ENCODE results near the gene LNX2.

LNX2 gene

DNA sequence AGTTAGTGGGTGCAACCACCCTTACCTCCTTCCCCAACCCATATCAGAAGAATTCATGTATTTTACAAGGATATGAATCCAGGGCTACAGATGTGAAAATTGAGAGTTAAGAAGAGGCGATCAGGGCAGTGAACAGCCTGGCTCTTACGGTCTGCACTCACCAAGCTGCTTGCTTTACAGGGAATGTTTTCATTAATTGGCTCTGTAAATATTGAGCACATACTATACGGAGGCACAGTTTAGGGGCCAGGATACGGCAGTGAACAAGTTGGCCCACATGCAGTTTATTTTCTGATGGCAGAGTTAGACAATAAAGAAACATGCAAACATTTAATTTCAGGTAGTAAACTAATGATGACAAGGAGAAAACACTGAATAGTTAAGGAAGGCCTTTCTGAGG, 7.8 kb upstream of the LNX2 start:
- in situ Hi-C loops (cut with HindIII; ENCODE audit: low sequenced_read_pairs) = no loop called here
- no peak for DNase-seq (ENCODE audit: low read depth, low spot score)
- TF ChIP-seq, protein P1, sequence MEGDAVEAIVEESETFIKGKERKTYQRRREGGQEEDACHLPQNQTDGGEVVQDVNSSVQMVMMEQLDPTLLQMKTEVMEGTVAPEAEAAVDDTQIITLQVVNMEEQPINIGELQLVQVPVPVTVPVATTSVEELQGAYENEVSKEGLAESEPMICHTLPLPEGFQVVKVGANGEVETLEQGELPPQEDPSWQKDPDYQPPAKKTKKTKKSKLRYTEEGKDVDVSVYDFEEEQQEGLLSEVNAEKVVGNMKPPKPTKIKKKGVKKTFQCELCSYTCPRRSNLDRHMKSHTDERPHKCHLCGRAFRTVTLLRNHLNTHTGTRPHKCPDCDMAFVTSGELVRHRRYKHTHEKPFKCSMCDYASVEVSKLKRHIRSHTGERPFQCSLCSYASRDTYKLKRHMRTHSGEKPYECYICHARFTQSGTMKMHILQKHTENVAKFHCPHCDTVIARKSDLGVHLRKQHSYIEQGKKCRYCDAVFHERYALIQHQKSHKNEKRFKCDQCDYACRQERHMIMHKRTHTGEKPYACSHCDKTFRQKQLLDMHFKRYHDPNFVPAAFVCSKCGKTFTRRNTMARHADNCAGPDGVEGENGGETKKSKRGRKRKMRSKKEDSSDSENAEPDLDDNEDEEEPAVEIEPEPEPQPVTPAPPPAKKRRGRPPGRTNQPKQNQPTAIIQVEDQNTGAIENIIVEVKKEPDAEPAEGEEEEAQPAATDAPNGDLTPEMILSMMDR (IDR thresholded peaks at IDR 0.05; ENCODE audit: low read depth, low read length) = no peak
- no peak overlapping the region for H3K4me3 ChIP-seq (ENCODE audit: low read depth, low read length)

DNA sequence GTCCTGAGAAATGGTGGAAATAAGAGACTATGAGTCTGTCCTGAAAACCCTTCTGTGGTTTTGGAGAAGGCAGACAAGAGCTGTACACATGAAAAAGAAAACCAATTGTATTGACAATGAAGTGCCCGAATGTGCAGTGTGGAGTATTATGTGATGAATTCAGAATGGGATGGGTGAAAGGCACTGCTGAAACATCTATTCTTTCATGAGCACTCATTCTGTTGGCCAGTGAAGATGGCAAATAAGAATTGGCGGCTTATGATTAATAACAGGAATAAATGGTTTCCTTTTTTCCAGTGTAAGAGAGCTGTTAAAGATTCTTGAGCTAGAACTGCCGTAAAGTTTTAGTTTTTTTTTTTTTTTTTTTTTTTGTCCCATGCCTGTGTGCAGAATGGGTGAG, 7.1 kb upstream of the LNX2 start:
- in situ Hi-C loops (cut with HindIII; ENCODE audit: low sequenced_read_pairs) = no loop called here
- DNase-seq (ENCODE audit: low read depth, low spot score) = no peak
- TF ChIP-seq, protein P1 (IDR thresholded peaks at IDR 0.05; ENCODE audit: low read depth, low read length) = no peak
- H3K4me3 ChIP-seq (ENCODE audit: low read depth, low read length) = no peak overlapping the region

DNA sequence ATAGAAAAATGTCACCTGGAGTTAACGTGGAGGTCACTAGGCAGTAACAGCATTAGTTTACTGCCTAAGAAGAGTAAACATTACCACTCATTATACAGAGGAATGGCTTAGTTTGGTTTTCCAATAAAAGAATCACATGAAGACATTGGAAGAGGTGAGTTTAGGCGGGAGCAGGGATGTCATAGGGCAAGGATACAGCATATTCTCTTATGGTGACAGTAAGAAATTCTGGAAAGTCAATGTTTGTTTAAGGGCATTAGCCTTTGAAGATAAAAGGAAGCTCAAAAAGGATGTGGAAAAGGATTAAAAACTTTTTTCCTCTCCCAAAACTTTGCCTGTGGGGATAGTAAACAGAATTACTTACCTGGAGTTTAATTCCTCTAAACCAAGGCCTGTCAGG, 5.5 kb upstream of the LNX2 start:
- no peak overlapping the region for H3K4me3 ChIP-seq (ENCODE audit: low read depth, low read length)
- in situ Hi-C loops (cut with HindIII; ENCODE audit: low sequenced_read_pairs) = no loop called here
- TF ChIP-seq, protein P1 (IDR thresholded peaks at IDR 0.05; ENCODE audit: low read depth, low read length) = no peak
- no peak for DNase-seq (ENCODE audit: low read depth, low spot score)

DNA sequence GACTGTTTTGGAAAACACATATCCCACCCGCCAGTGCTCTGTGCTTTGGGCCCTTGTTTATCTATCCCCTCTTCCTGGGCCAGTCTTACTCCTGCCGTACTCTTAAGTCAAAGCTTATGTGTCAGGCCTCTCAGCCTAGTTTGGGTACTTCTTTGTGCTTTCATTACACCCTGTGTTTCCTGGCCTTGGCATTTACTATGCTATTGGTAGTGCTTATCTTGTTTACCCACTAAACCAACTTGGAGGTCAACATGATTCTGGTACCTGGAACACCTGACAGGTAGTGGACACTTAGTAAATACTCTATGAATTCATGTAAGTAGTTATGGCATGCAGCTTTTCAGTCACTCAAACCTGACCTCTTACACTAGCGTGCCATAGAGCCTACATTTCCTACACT, 3.7 kb upstream of the LNX2 start:
- TF ChIP-seq, protein P1 (IDR thresholded peaks at IDR 0.05; ENCODE audit: low read depth, low read length) = no peak
- H3K4me3 ChIP-seq (ENCODE audit: low read depth, low read length) = no peak overlapping the region
- in situ Hi-C loops (cut with HindIII; ENCODE audit: low sequenced_read_pairs) = no loop called here
- DNase-seq (ENCODE audit: low read depth, low spot score) = no peak

DNA sequence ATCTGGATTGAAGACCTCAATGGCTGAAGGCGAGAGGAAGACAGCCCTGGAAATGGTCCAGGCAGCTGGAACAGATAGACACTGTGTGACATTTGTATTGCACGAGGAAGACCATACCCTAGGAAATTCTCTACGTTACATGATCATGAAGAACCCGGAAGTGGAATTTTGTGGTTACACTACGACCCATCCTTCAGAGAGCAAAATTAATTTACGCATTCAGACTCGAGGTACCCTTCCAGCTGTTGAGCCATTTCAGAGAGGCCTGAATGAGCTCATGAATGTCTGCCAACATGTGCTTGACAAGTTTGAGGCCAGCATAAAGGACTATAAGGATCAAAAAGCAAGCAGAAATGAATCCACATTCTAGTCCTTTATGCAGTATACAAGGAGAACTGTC, 2.6 kb upstream of the LNX2 start:
- TF ChIP-seq, protein P1 (IDR thresholded peaks at IDR 0.05; ENCODE audit: low read depth, low read length) = no peak
- in situ Hi-C loops (cut with HindIII; ENCODE audit: low sequenced_read_pairs) = no loop called here
- DNase-seq (ENCODE audit: low read depth, low spot score) = no peak
- no peak overlapping the region for H3K4me3 ChIP-seq (ENCODE audit: low read depth, low read length)

DNA sequence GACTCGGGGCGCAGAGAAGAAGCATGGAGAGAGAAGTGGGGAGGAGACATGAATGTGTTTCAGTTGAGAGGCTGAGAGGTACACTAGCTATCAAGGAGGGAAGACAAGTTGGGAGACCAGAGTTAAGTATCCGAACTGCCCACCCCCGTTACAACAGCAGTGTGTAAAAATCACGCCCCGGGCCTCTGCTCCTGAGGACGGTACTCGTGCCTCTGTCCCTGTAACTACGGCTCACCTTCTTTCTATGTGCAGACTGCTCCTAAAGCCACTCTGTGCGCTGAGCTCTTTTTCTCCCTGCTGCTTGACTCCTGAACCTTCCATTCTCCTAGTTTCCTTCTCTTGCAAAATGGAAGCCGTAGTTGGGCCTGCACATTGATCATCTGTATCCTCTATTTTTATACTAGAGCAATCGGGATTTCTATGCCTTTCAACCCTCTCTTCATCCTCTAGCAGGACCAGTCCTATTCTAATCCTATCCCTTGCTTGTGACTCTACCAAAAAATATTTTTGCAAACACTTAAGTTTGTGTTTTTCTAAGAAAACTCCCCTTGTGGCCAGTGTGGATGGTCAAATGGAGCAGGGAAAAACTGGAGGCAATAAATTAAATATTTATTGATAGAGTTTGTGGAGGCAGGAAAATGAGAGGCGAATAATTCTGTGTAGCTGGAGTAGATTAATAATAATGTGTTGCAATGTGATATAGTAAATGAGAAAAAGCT, 1.9 kb upstream of the LNX2 start:
- in situ Hi-C loops (cut with HindIII; ENCODE audit: low sequenced_read_pairs) = no loop called here
- peak overlapping the region; percentile 72 for H3K4me3 ChIP-seq (ENCODE audit: low read depth, low read length)
- DNase-seq (ENCODE audit: low read depth, low spot score) = peak; percentile 27
- TF ChIP-seq, protein P1 (IDR thresholded peaks at IDR 0.05; ENCODE audit: low read depth, low read length) = peak; percentile 46
